Right atrium auricular region (tissue), 2 donors: ENCODE measurements around the gene RNF182. TPM values are rescaled to one million over a fixed set of nuclear protein-coding genes. Genes with fewer than 3 reads are reported as not detected.

Experiments
- DNase-seq: peaks from one replicate; pipeline ENCODE4 v3.0.0-alpha.2; 2019; ENCODE audit warnings: low spot score
- H3K27ac ChIP-seq, 2 donors: fragments of 200-600 bp; sonication (generic); 1 replicate in 1 of 2; 2 replicates in 1 of 2; pipeline ENCODE4 v1.5.1; 2016 to 2019
- H3K27me3 ChIP-seq, 2 donors: fragments of 200-600 bp; sonication (generic); one replicate each; pipeline versions ENCODE4 v1.5.1 to v1.6.0; 2017 to 2019
- H3K36me3 ChIP-seq: fragments of 200-600 bp; sonication (generic); one replicate; pipeline ENCODE4 v1.5.1; 2016
- H3K4me1 ChIP-seq, 2 donors: fragments of 200-600 bp; sonication (generic); one replicate each; pipeline versions ENCODE4 v1.5.1 to v1.6.0; 2017 to 2019
- H3K4me3 ChIP-seq, 2 donors: fragments of 200-600 bp; sonication (generic); 1 replicate in 1 of 2; 2 replicates in 1 of 2; pipeline ENCODE4 v1.5.1; 2017 to 2019; ENCODE audit warnings: mild to moderate bottlenecking in 1 of 2, moderate library complexity in 1 of 2
- H3K9me3 ChIP-seq, 2 donors: fragments of 200-600 bp; sonication (generic); one replicate each; pipeline ENCODE4 v1.5.1; 2019
- total RNA-seq, 2 donors: library from RNA; depleted of rRNA; stranded (reverse); fragments of >200 nt; gene quantifications; one replicate each; pipeline ENCODE4 v1.1.0, GENCODE V29; 2016
- TF ChIP-seq, protein P1 (sequence below), 2 donors: fragments of 200-600 bp; sonication (generic); IDR thresholded peaks; one replicate each; pipeline ENCODE4 v1.5.1; 2019; ENCODE audit warnings: antibody characterized with exemption in 2 of 2

RNF182 gene
- total RNA-seq, 2 donors from 2014 or later: 0.67 to 0.83 TPM

DNA sequence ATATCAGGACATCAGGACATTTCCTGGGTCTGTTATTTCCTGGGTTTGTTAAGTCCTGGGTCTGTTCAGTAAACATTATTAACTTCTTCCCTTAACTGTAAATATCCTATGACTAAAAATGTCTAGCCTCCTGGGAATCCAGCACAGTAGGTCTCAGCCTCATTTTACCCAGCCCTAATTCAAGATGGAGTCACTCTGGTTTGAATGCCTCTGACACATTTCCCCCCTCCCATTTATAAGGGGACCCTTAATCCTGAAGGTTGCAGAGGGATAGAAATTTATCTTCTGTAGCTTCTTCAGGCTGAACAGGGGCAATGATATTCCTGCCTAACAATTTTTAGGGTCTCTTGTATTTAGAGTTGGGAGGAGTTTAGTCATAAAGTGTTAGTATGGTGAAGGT lies 21.8 kb downstream of the RNF182 start:
- Histone ChIP-seq H3K27ac (no peak overlapping the region), H3K36me3 (no peaks in the 10 kb centered on the region), H3K4me3 (no peak overlapping the region), H3K27me3 (no peaks in the 10 kb centered on the region), H3K9me3 (peaks cover 0 to 14% of the 10 kb centered on the region in 2 donors), H3K4me1 (no peaks in the 10 kb centered on the region)
- DNase-seq: no peak
- TF ChIP-seq, protein P1, sequence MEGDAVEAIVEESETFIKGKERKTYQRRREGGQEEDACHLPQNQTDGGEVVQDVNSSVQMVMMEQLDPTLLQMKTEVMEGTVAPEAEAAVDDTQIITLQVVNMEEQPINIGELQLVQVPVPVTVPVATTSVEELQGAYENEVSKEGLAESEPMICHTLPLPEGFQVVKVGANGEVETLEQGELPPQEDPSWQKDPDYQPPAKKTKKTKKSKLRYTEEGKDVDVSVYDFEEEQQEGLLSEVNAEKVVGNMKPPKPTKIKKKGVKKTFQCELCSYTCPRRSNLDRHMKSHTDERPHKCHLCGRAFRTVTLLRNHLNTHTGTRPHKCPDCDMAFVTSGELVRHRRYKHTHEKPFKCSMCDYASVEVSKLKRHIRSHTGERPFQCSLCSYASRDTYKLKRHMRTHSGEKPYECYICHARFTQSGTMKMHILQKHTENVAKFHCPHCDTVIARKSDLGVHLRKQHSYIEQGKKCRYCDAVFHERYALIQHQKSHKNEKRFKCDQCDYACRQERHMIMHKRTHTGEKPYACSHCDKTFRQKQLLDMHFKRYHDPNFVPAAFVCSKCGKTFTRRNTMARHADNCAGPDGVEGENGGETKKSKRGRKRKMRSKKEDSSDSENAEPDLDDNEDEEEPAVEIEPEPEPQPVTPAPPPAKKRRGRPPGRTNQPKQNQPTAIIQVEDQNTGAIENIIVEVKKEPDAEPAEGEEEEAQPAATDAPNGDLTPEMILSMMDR (IDR thresholded peaks at IDR 0.05): no peak

DNA sequence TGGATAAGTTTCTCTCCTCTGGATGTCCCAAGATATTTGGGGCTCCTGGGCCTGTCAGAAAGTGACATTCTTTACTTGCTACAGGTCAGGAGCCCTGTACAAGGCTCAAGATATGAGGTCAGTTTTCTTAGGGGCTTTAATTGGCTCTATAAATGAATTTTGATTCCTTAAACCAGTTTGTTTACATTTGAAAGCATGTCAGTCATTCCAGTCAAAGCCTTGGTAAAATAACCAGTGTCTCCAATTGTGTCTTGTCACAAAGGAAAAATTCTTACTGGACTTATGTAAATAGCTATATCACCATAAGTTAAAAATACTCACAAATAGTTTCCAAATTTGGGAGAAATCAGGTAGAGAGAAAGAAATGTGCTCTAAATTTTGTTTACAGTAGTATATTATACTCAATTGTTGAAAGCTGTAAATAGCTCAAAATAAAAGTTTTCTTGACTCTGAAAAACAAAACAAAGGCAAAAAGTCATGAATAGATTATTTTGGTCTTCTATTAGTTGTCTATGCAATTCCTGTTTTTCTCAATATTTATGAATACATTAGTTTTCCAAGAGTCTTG lies 22.9 kb downstream of the RNF182 start:
- Histone ChIP-seq H3K27me3 (no peaks in the 10 kb centered on the region), H3K36me3 (no peaks in the 10 kb centered on the region), H3K9me3 (peaks cover 0 to 6% of the 10 kb centered on the region in 2 donors), H3K4me1 (no peaks in the 10 kb centered on the region), H3K4me3 (no peak overlapping the region), H3K27ac (no peak overlapping the region)
- TF ChIP-seq, protein P1 (IDR thresholded peaks at IDR 0.05): no peak
- DNase-seq: no peak

DNA sequence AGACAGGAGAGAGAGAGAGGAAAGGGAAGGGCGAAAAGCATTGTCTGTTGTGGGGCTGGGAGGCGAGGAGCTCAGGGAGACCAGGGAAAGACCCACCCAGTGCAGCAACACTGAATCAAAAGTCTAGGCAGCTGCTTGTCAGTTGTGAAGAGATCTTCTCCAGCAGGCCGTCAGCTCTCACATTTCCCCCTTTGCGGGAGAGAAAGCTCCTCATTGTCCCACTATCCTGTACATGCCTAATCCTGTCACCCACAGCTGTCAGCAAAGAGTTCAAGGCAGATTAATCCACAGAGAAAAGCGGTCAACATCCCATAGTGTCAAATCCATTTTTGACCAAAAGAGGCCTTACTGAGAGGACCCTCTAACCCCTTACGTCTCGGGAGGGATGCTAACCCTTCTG lies 27.3 kb downstream of the RNF182 start:
- H3K36me3 ChIP-seq: no peaks in the 10 kb centered on the region
- no peaks in the 10 kb centered on the region for H3K9me3 ChIP-seq
- no peak for DNase-seq
- TF ChIP-seq, protein P1 (IDR thresholded peaks at IDR 0.05): no peak
- H3K27me3 ChIP-seq: no peaks in the 10 kb centered on the region
- H3K27ac ChIP-seq: no peak overlapping the region
- no peaks in the 10 kb centered on the region for H3K4me1 ChIP-seq
- no peak overlapping the region for H3K4me3 ChIP-seq

DNA sequence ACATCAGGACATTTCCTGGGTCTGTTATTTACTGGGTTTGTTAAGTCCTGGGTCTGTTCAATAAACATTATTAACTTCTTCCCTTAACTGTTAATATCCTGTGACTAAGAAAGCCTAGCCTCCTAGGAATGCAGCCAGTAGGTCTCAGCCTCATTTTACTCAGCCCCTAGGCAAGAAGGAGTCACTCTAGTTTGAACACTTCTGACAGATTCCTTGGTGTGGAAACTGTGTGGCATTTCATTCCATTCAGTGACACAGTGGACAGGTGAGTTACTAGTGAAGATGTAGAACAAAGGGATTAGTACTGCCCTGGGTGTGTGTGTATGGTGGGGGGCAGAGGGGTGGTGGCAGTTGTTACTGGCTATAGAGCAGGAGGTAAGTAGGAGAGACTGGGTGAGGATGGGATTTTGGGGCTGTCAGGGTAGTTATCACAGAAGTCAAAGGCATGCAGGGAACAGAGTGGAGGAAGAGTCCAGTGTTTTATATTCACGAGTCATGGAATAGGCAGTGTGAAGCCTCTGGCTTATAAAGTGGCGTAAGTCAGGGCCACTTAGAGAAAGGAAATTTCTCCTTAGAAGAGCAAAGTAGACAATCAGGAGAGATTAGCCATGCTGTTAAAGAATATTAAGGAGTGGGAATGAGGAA lies 28.4 kb downstream of the RNF182 start:
- TF ChIP-seq, protein P1 (IDR thresholded peaks at IDR 0.05): no peak
- Histone ChIP-seq H3K27ac (no peak overlapping the region), H3K27me3 (no peaks in the 10 kb centered on the region), H3K9me3 (no peaks in the 10 kb centered on the region), H3K36me3 (no peaks in the 10 kb centered on the region), H3K4me3 (no peak overlapping the region), H3K4me1 (no peaks in the 10 kb centered on the region)
- no peak for DNase-seq

DNA sequence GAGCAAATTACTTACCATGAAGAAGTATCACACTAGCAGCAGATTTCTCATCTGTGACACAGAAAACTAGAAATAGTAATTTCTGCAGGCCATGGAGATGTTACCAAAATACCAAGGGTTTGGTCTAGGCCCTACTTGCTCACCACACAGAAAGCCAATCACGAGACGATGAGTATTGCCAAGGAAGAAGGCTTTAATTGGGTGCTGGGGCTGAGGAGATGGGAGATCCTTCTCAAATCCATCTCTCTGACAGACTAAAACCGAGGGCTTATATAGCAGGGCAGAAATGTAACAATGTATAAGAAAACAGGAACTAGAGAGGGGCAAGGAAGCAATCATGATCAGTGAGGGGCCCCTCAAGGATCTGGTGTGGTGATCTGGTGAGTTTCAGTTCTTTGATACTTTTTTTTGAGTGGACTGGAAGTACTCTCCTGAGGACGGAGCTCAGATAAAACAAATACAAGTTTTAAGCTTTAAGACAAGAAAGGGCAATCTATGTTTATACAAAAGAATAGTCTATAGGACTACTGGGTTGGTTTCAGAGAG lies 40.9 kb downstream of the RNF182 start:
- Histone ChIP-seq H3K36me3 (no peaks in the 10 kb centered on the region), H3K27ac (no peak overlapping the region), H3K27me3 (no peaks in the 10 kb centered on the region), H3K9me3 (no peaks in the 10 kb centered on the region), H3K4me3 (no peak overlapping the region), H3K4me1 (no peaks in the 10 kb centered on the region)
- DNase-seq: no peak
- TF ChIP-seq, protein P1 (IDR thresholded peaks at IDR 0.05): no peak
